RWPE1 (cell line): Measurements from ENCODE around the gene TSHZ2.

Source experiments
- CTCF ChIA-PET: fragments of 350-600 bp; sonication (Branson Sonifier 250); formaldehyde crosslinking; extraction: SDS; loops from one replicate; lab custom pipeline; 2021; lab: Yijun Ruan, JAX
- POLR2A ChIA-PET: fragments of 400-600 bp; formaldehyde crosslinking; extraction: SDS; loops from one replicate; lab custom pipeline; 2020; ENCODE audit warnings: antibody characterized with exemption; ENCODE audit not compliant: low non-redundant PET; lab: Yijun Ruan, JAX
- DNase-seq: peaks from one replicate; pipeline ENCODE4 v3.0.0; 2012; ENCODE audit warnings: low spot score
- H3K27ac ChIP-seq: fragments of 450-650 bp; 2 replicates; pipeline ENCODE4 v1.5.1; 2017
- CTCF ChIP-seq: fragments of 450-650 bp; conservative IDR thresholded peaks from 2 replicates; pipeline ENCODE4 v1.5.1; 2017; ENCODE audit warnings: low read depth, mild to moderate bottlenecking

Gene TSHZ2

DNA sequence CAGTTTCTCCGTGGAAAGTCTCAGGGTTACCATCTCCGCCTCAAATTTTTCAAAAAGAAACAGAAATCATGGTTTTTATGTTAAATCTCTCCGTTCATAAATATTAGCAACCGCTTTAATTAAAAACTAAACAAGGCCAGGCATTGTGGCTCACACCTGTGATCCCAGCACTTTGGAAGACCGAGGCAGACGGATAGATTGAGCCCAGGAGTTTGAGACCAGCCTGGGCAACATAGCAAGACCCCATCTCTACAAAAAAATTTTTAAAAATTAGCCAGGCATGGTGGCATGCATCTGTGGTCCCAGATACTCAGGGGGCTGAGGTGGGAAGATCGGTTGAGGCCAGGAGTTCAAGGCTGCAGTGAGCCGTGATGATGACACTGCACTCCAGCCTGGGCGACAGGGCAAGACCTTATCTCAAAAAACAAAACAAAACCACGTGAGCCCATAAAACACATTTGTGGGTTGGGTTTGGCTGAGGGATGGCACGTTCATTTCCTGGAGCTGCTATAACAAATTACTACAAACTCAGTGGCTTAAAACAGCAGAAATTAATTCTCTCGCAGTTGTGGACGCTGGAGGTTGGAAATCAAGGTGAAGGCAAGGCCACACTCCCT, 398.3 kb downstream of the TSHZ2 start:
- POLR2A ChIA-PET: no interaction called here
- no peak for TF ChIP-seq CTCF
- CTCF ChIA-PET: interaction anchor here (0.6 kb wide), 1 partner anchor 687 kb away, joined by 3 read pairs; no protein-coding TSS in a partner anchor
- no peak overlapping the region for H3K27ac ChIP-seq
- no peak for DNase-seq

DNA sequence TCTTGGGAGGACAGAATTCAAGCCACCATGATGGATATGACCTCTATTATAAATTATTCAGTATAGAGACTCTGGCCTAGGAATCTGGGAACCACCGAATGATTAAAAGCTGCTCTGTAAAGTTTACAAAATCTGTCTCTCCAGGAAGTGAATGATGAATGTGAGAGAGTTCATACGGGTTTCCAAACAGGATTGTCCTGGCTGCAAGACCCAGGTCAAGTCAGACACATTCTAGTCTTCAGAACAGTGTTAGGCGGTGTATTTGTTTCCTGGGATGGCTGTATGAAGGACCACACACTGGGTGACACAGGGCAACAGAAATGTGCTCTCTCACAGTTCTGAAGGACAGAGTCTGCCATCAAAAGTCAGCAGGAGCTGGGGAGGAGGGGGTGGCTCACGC, 399.1 kb downstream of the TSHZ2 start:
- CTCF ChIA-PET: no interaction called here
- no peak for DNase-seq
- POLR2A ChIA-PET: interaction anchor here (0.6 kb wide), 1 partner anchor 22 kb away, joined by 8 read pairs; no protein-coding TSS in a partner anchor
- TF ChIP-seq CTCF: no peak
- no peak overlapping the region for H3K27ac ChIP-seq

- ChIA-PET CTCF (interaction anchor here (0.6 to 0.7 kb wide), 2 partner anchors 89 to 1064 kb away, joined by 3 read pairs; no protein-coding TSS in a partner anchor), POLR2A (no interaction called here)
- no peak for DNase-seq
- no peak for TF ChIP-seq CTCF
- H3K27ac ChIP-seq: no peak overlapping the region
Observed at GRCh38 chr20:53376021-53376420, 403.9 kb downstream of the TSHZ2 start.

GRCh38 chr20:53379014-53379832, 407.1 kb downstream of the TSHZ2 start:
- H3K27ac ChIP-seq: no peak overlapping the region
- POLR2A ChIA-PET: no interaction called here
- DNase-seq: no peak
- CTCF ChIA-PET: no interaction called here
- TF ChIP-seq CTCF: no peak

DNA sequence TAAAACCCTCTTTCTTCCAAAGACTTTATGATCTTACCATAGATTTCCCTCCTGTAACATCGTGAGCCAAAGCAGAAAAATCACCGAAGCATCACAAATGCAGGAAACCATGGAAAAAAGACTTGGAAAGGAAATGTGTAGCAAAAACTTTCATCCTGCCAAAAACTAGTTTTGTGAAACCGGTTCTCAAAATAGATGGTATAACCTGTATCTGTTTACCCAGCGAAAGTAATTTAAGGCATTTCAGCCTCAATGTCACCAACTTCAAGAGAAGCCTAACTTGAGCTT, 407.6 kb downstream of the TSHZ2 start:
- TF ChIP-seq CTCF: no peak
- DNase-seq: no peak
- ChIA-PET CTCF (no interaction called here), POLR2A (no interaction called here)
- H3K27ac ChIP-seq: no peak overlapping the region

- POLR2A ChIA-PET: no interaction called here
- CTCF ChIA-PET: interaction anchor here (0.7 kb wide), 1 partner anchor 1131 kb away, joined by 3 read pairs; no protein-coding TSS in a partner anchor
- no peak overlapping the region for H3K27ac ChIP-seq
- no peak for TF ChIP-seq CTCF
- no peak for DNase-seq
Observed at GRCh38 chr20:53381568-53382262, 409.6 kb downstream of the TSHZ2 start.
